Measurements from ENCODE around the gene RGS14. TPM values are rescaled to one million over a fixed set of nuclear protein-coding genes. Genes with fewer than 3 reads are reported as not detected.
A peak's percentile ranks its signal among the peaks of the same experiment; 100 is the strongest.

The RGS14 gene
- total RNA-seq, 1 experiment from 2014 or later = 10.2 TPM

GRCh38 chr5:177378884-177379883, 21.5 kb downstream of the RGS14 start:
- peak; percentile 33 for DNase-seq (ENCODE audit: low read depth)

DNA sequence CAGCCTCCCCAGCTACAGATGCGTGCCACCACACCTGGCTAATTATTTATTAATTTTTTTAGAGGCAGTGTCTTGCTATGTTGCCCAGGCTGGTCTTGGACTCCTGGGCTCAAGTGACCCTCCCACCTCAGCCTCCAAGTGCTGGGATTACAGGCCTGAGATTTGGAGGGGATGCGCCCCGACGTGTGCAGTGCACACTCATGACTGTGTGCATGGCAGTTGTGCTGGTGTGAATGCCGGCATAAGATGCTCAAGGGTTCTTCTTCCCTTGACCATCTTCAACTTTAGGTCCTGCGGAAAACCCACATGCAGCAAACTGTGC, 23.0 kb downstream of the RGS14 start:
- no peak for DNase-seq (ENCODE audit: low read depth)

- DNase-seq (ENCODE audit: low read depth) = no peak
These were observed 24.8 kb downstream of the RGS14 start for GRCh38 chr5:177382423-177383029.

- no peak for DNase-seq (ENCODE audit: low read depth)
These were observed 25.5 kb downstream of the RGS14 start for GRCh38 chr5:177383181-177383580.

DNA sequence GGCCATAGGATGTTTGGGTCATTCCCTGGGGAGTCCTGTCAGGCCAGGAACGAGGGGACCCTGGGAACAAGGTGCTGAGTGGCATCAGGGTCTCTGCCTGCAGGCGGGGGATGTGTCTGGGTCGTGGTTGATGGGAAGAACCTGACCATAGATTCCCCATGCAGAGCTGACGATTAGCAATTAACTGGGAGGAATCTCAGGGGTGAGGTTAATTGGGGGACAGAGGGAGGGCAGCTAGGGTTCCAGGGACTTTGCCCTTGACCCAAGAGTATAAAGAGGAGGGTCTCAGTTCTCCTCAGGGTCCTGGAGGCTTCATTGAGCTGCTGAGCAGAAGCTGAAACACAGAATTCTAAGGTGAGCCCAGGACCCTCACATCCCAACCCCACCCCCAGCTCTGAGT, 26.4 kb downstream of the RGS14 start, which contains the start of gene SLC34A1:
Gene SLC34A1 (plus strand): TSS at position 301 of the 400 bp plus-strand sequence. CDS start 1,308 bp downstream, outside the sequence.
- no peak for DNase-seq (ENCODE audit: low read depth)

- DNase-seq (ENCODE audit: low read depth) = no peak
These were observed 28.0 kb downstream of the RGS14 start for GRCh38 chr5:177385720-177386119.

GRCh38 chr5:177386542-177386941, 28.8 kb downstream of the RGS14 start:
- DNase-seq (ENCODE audit: low read depth) = no peak

- no peak for DNase-seq (ENCODE audit: low read depth)
These were observed 29.7 kb downstream of the RGS14 start for GRCh38 chr5:177387405-177387804.

GRCh38 chr5:177388521-177389052, 30.9 kb downstream of the RGS14 start:
- no peak for DNase-seq (ENCODE audit: low read depth)

- DNase-seq (ENCODE audit: low read depth) = peak; percentile 96
These were observed 31.8 kb downstream of the RGS14 start for GRCh38 chr5:177389241-177390169.

DNA sequence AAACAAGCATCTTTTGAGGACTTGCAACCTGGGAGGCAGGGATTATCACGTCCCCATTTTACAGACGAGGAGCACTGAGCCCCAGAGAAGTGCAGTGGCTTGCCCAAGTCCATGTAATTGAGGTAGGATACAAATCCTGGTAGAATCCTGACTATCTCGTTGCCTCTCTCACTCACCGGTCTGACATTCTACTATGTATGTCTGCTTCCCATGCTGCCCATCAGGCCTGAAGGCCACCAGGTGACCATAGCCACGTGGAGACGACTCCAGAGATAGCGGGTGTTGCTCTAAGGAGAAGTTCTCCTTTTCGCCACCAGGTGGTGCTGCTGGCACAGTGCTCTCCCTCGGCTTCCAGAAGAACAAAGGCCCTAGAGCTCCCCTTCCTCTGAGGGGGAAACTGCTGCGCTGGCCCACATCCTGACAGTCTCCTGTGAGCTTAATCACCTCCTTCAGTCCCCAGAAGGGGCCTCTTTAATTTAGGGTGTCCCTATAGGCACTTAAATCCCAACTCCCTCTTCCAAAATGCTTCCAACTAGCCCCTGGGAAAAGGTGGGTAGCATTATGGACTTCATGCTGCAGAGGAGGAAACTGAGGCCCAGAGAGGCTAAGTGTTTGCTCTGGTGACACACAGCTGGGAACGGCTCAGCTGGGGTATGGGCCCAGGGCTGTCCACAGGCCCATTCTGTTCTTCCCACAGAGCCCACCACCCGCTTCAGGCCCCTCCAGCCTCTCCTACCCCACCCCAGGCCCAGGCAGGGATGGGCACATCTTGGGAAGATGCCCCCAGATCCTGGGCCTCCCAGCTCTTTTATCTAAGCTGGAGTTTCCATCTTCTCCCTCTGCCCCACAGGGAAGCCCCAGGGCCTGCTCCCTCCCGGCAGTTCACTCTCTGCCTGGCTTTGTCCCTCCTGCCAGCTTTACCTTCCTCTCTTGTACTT, 32.9 kb downstream of the RGS14 start:
- DNase-seq (ENCODE audit: low read depth) = peak; percentile 70

GRCh38 chr5:177392765-177393164, 35.0 kb downstream of the RGS14 start:
- DNase-seq (ENCODE audit: low read depth) = no peak

- no peak for DNase-seq (ENCODE audit: low read depth)
These were observed 35.6 kb downstream of the RGS14 start for GRCh38 chr5:177393206-177393765.

DNA sequence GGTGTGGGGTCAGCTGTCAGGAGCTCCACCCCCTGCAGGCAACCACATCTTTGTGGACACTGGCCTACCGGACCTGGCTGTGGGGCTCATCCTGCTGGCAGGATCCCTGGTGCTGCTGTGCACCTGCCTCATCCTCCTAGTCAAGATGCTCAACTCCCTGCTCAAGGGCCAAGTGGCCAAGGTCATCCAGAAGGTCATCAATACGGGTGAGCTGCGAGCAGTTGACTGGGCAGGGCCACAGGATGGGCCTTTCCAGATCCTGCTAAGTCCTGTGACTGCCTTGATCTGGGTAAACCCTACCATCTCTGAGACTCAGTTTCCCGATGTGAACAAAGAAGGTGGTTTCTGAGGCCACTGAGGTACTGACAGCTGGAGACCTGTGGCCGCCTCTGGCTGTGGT, 36.3 kb downstream of the RGS14 start:
- no peak for DNase-seq (ENCODE audit: low read depth)

DNA sequence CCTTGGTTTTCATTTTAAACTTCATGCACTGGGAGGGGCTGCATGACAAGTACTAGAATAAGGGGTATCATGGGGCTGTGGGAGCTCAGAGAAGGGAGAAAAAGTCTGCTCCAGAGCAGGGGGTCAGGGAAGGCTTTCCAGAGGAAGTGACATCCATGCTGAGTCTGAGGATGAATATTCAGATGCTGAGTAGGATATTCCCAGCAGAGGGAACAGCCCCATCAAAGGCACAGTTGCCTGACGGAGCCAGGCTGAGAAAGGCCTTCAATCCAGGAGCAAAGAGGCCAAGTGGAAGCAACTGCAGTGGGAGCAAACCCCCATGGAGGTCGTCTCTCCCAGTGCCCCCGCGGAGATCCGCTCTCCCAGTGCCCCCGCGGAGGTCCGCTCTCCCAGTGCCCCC, 38.4 kb downstream of the RGS14 start:
- no peak for DNase-seq (ENCODE audit: low read depth)

- no peak for DNase-seq (ENCODE audit: low read depth)
These were observed 39.1 kb downstream of the RGS14 start for GRCh38 chr5:177396807-177397206.

DNA sequence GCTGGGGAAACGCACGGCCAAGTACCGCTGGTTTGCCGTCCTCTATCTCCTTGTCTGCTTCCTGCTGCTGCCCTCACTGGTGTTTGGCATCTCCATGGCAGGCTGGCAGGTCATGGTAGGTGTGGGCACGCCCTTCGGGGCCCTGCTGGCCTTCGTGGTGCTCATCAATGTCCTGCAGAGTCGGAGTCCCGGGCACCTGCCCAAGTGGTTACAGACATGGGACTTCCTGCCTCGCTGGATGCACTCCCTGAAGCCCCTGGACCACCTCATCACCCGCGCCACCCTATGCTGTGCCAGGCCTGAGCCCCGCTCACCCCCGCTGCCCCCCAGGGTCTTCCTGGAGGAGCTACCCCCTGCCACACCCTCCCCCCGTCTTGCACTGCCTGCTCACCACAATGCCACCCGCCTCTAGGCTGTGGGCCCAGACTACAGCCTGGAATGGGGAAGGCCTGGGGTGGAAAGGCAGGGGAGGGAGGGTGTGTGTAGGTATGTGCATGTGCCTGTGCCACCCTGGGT, 40.2 kb downstream of the RGS14 start:
- DNase-seq (ENCODE audit: low read depth) = no peak

DNA sequence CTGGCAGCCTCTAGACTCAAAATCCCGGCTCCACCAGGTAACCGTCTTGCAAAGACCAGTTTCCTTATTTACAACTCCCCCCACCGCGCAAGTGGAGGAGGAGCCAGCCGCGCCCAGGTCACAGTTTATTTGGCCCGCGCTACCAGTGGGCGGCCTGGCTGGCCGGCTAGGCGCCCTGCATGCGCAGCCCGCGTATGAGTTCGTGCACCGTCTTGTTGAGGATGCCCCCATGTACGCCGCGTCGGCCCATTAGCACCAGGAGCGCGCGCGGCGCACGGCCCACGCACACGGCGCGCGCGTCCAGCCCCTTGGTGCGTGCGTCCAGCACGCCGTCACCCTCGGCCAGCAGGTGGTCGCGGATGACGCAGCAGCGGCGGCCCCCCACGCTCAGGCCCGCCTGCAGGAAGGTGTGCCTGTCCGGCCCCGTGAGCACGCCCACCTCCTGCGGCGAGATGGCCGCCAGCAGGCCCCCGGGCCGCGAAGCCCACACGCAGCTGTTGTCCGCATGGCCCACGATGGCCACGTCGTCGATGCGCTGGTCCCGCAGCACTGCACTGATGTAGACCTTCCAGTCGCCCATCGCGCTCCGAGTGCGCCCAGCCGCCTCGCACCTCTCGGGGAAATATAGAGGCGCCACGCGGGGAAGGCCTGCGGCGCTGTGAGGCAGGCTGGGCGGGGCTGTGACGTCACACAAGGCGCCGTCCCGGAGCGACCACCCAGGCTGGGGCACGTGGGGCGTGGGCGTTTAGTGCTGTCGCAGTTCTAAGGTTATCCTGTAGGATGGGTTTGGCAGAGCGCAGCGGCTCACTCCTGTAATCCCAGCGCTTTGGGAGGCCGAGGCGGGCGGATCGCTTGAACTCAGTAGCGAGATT, 42.5 kb downstream of the RGS14 start, which contains the start of gene PFN3:
Gene PFN3 (minus strand): TSS at position 665 of the 872 bp plus-strand sequence. CDS start 85 bp downstream, at position 580.
- no peak for DNase-seq (ENCODE audit: low read depth)
